HCT116 (cell line): ENCODE results near the gene DNAJB8.

Source experiments
- ELF1 ChIP-seq: IDR thresholded peaks from 2 replicates; pipeline ENCODE4 v1.6.1; 2012; ENCODE audit warnings: low read depth, borderline replicate concordance
- EZH2 ChIP-seq: fragments of 200-600 bp; sonication (generic); IDR thresholded peaks from 2 replicates; pipeline ENCODE4 v1.6.1; 2017; ENCODE audit warnings: antibody characterized with exemption, mixed run types
- POLR2A ChIP-seq: IDR thresholded peaks from 2 replicates; pipeline ENCODE4 v1.7.0; 2011; ENCODE audit warnings: borderline replicate concordance; ENCODE audit not compliant: insufficient read depth, insufficient read length; ENCODE audit errors: extremely low read depth
- POLR2AphosphoS5 ChIP-seq: IDR thresholded peaks from 2 replicates; pipeline ENCODE4 v1.6.1; 2011; ENCODE audit warnings: mild to moderate bottlenecking, low read depth, low read length, moderate library complexity
- SIN3A ChIP-seq: IDR thresholded peaks from 2 replicates; pipeline ENCODE4 v1.6.1; 2012; ENCODE audit warnings: low read depth
- SRF ChIP-seq: IDR thresholded peaks from 2 replicates; pipeline ENCODE4 v1.6.1; 2012; ENCODE audit warnings: low read depth
- ZNF274 ChIP-seq: fragments of 200-500 bp; sonication (Bioruptor generic); IDR thresholded peaks from 2 replicates; pipeline ENCODE4 v1.6.1; 2014; ENCODE audit warnings: mild to moderate bottlenecking, low read depth, low read length, inconsistent platforms
- TF ChIP-seq, protein P1 (sequence below), 3 experiments: fragments of 200-600 bp in 1 of 3; sonication (generic) in 1 of 3; IDR thresholded peaks in 2 of 3; conservative IDR thresholded peaks in 1 of 3; 2 replicates each; pipeline ENCODE4 v1.5.1; 2012 to 2017; ENCODE audit warnings: low read depth in 2 of 3, low read length in 2 of 3, antibody characterized with exemption in 1 of 3, borderline replicate concordance in 1 of 3, control low read depth in 1 of 3, mild to moderate bottlenecking in 1 of 3, mixed read lengths in 1 of 3, mixed run types in 1 of 3, moderate library complexity in 1 of 3; ENCODE audit not compliant: insufficient read depth in 1 of 3
- TF ChIP-seq, protein P2 (sequence below): IDR thresholded peaks from 2 replicates; pipeline ENCODE4 v1.6.1; 2012
- TF ChIP-seq, protein P3 (sequence below): IDR thresholded peaks from 2 replicates; pipeline ENCODE4 v1.6.1; 2012

- TF ChIP-seq SIN3A (no peak), POLR2A (no peak), EZH2 (no peak), ZNF274 (no peak), POLR2AphosphoS5 (no peak), SRF (no peak), ELF1 (no peak)
- TF ChIP-seq, protein P1, sequence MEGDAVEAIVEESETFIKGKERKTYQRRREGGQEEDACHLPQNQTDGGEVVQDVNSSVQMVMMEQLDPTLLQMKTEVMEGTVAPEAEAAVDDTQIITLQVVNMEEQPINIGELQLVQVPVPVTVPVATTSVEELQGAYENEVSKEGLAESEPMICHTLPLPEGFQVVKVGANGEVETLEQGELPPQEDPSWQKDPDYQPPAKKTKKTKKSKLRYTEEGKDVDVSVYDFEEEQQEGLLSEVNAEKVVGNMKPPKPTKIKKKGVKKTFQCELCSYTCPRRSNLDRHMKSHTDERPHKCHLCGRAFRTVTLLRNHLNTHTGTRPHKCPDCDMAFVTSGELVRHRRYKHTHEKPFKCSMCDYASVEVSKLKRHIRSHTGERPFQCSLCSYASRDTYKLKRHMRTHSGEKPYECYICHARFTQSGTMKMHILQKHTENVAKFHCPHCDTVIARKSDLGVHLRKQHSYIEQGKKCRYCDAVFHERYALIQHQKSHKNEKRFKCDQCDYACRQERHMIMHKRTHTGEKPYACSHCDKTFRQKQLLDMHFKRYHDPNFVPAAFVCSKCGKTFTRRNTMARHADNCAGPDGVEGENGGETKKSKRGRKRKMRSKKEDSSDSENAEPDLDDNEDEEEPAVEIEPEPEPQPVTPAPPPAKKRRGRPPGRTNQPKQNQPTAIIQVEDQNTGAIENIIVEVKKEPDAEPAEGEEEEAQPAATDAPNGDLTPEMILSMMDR (IDR thresholded peaks at IDR 0.05 in 2 of 3, conservative IDR thresholded peaks at IDR 0.05 in 1 of 3; ENCODE audit: borderline replicate concordance in 1 of 3, insufficient read depth in 1 of 3, low read depth in 2 of 3, low read length in 2 of 3), result no peak
- TF ChIP-seq, protein P2, sequence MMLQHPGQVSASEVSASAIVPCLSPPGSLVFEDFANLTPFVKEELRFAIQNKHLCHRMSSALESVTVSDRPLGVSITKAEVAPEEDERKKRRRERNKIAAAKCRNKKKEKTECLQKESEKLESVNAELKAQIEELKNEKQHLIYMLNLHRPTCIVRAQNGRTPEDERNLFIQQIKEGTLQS, result no peak
- TF ChIP-seq, protein P3, sequence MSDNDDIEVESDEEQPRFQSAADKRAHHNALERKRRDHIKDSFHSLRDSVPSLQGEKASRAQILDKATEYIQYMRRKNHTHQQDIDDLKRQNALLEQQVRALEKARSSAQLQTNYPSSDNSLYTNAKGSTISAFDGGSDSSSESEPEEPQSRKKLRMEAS, result no peak
Observed at GRCh38 chr3:128468285-128468790, 1.6 kb upstream of the DNAJB8 start.
